ENCODE results near the gene NADK2. TPM values are rescaled to one million over a fixed set of nuclear protein-coding genes. Genes with fewer than 3 reads are reported as not detected.
"Not testable (repeated sequence)": the region's sequence is repeated elsewhere in the genome, so short reads cannot be mapped to it uniquely, and the experiment has no call there.

The NADK2 gene
- total RNA-seq, 2 donors from 2014 or later = 26.1 to 29.8 TPM

DNA sequence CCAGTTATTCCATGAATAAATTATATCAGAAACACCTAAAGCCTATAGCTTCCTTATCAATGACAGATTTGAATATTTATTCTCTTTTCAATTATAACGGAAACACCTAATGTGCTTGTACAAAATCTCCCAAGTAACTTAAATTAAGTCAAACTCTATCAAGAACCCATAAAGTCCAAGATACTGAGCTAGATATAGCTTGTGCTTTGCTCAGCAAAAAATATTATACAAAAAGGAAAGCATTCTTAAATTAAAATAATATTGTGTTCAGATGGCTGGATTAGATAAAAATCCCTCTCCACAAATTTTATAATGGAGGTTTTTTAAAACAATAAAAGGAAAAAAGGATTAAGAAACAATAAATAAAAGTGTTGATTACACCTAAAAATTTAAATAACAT, 23.7 kb downstream of the NADK2 start:
- DNase-seq = no peak
- ATAC-seq = no peak
- intact Hi-C loops (cut with DNase I, micrococcal nuclease) = no loop called here

DNA sequence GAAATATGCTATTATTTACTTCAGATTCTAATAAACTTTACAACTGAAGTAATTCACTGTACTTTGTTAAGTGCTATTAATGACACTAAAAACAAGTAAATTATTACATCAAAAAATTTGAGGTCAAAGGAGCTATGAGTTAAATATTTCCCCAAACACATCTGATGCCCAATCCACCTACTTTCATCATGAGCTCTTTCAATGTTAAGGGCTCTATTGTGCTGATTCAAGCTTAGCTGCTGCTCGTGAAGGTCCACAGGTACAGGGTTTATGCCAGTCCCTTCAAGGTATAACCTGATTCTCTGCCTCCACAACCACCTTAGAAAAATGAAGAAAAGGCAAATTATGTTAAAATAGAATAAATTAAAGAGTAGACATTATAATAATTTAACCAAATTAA, 24.2 kb downstream of the NADK2 start:
- DNase-seq = no peak
- ATAC-seq = no peak
- intact Hi-C loops (cut with DNase I, micrococcal nuclease) = no loop called here

DNA sequence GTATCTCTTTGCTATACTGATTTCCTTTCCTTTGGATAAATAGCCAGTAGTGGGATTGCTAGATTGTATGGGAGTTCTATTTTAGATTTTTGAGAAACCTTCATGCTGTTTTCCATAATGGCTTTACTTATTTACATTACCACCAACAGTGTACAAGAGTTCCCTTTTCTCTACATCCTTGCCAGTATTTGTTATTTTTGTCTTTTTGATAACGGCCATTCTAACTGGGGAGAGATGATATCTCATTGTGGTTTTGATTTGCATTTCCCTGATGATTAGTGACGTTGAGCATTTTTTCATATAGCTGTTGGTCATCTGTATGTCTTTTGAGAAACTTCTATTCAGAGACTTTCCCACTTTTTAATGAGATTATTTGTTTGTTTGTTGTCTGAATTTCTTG, 25.8 kb downstream of the NADK2 start:
- DNase-seq (no peak), ATAC-seq (no peak)
- intact Hi-C loops (cut with DNase I, micrococcal nuclease) = no loop called here

DNA sequence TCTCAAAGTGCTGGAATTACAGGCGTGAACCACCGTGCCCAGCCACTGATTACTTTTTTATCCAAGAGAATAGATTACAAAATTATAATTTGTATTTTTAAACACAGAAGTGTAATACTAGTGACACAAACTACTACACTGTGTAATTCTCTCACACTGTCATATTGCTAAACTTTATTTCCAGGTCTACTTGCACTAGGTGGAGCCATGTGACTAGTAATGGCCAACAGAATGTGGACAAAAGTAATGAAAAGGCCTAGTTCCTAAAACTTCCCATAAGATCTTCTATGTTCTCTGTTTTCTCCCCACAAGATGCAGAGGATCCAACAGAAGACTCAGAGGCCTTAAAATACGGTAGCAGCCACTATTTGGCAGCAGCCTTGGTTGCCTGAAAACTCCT, 27.3 kb downstream of the NADK2 start:
- intact Hi-C loops (cut with DNase I, micrococcal nuclease) = no loop called here
- no peak for DNase-seq
- ATAC-seq = no peak

DNA sequence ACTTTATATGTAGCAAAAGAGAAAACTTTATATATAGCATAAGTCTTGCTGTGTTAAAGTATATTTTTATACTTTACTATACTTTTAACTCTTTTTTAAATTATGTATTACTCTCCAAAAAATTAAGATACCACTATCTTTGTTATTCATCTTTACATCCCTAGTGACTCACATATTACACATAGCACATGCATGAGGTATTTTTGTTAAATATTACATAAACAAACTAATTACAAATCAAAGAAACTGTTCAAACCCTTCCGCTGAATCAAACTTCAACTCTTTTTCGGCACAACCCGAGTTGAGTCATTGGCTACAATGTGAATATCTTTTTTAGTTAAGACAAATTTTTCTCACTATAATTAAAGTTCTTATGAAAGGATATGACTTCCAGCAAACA, 32.1 kb downstream of the NADK2 start:
- intact Hi-C loops (cut with DNase I, micrococcal nuclease) = no loop called here
- no peak for ATAC-seq
- no peak for DNase-seq

DNA sequence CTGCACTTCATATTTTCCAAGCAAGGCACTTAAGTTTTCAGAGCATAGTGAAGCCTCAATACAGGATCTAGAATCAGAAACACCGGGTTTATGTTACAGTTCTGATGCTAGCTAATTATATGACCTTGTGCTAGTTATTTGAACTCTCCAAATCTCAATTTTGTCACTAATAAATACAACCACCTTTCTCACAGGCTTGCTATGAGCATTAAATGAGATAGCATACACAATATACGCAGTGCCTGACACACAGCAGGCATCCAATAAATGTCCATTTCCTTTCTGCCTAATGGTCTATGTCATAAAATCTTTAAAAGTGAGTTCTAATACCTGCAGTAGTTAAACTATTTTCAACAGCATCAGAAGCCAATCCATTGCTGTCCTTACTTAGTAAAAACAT, 32.9 kb downstream of the NADK2 start:
- DNase-seq = no peak
- no peak for ATAC-seq
- intact Hi-C loops (cut with DNase I, micrococcal nuclease) = no loop called here

DNA sequence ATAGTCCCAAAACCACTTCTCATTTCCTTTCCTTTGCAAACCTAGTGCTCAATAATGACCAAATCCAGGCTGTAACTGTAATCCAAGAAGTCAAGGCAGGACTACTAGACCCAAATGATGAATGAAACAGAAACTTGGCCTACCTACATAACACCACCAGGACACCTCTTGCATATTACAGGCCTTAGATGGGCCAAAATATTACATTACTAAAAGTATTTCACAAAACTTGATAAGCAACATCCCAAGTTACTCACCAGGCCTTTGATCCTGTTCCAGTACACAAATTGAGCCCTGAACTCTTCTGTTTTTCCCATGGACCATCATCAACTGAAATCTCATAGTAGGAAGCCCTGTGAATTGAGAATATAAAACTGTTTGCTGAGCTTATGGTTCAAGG, 34.8 kb downstream of the NADK2 start:
- intact Hi-C loops (cut with DNase I, micrococcal nuclease) = no loop called here
- DNase-seq (no peak), ATAC-seq (no peak)

DNA sequence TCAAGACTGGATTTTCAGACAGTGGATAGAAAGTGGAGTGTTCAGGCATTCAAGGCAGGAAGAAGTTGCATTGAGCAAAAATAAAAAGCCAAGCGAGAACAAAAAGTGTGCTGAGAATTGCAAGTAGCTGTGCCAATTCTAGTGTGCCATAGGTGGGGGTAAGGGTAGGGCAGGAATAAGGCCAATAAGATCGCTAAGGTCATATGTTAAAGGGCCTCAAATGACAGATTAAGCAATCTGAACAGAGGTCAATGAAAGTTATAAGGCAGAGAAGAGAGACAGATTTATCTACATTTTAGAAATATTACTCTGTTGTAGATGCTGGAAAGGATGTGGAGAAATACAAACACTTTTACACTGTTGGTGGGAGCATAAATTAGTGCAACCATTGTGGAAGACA, 36.4 kb downstream of the NADK2 start:
- no peak for ATAC-seq
- DNase-seq = no peak
- intact Hi-C loops (cut with DNase I, micrococcal nuclease) = no loop called here

DNA sequence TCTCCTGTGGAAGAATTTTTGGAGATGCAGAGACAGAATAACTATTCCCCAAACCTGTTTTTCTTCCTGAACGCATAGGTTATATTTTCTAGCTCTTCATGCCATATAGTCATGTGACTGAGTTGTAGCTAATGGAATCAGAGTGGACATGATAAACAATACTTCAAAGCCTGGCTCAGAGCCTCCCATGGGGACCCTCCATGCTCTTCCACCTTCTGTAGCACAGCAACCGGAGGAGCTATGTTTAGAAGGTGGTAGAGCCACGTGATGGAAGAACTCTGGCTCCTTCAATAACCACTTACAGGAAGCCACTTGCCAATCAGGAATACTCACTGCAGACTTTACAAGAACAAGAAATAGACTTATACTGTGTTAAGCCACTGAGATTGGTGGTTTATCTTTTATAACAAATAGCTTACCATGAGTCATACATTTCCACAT, 39.2 kb downstream of the NADK2 start:
- ATAC-seq (no peak), DNase-seq (no peak)
- intact Hi-C loops (cut with DNase I, micrococcal nuclease) = no loop called here

DNA sequence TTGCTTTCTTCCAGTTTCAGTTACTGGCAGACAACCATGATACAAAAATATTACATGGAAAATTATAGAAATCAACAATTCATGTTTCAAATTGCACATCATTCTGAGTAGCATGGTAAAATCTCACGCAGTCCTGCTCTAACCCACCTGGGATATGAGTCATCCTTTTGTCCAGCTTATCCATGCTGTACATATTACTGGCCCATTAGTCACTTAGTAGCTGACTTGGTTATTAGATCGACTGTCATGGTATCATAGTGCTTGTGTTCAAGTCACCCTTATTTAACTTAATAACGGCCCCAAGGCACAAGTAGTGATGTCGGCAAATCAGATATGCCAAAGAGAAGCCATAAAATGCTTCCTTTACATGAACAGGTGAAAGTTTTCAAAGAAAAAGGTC, 41.2 kb downstream of the NADK2 start:
- intact Hi-C loops (cut with DNase I, micrococcal nuclease) = no loop called here
- ATAC-seq = no peak
- DNase-seq = no peak

DNA sequence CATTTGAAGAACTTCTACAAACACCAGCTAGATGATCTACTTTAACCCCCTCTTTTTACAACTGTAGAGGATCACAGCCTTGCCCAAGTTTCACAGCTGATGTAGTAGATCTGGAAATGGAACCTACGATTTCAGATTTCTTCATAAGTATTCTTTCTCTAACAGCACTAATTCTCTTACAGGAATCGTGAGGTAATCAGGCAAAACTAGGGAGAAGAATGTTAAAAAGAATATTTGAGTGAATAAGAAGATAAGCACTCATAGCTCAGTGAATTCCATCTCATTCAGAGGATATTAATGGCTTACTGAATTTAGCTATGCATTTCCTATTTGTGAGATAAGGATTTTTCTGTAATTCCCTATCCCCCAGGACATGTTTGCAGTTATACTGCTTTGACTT, 42.1 kb downstream of the NADK2 start:
- intact Hi-C loops (cut with DNase I, micrococcal nuclease) = no loop called here
- ATAC-seq = no peak

DNA sequence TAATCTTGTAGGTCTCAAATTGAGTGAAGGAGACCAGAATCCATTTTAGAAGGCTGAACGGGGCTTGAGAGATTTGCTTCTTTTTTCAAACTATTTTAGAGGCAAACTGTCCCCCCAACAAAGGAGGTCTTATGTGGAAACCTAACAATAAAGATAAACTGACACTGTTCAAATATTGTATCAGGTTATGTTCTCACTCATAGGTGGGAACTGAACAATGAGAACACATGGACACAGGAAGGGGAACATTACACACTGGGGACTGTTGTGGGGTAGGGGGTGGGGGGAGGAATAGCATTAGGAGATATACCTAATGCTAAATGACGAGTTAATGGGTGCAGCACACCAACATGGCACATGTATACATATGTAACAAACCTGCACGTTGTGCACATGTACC, 42.9 kb downstream of the NADK2 start:
- intact Hi-C loops (cut with DNase I, micrococcal nuclease); ATAC-seq: not testable (repeated sequence)

More for the DNA sequence above, 42.1 kb downstream of the NADK2 start:
- DNase-seq = no peak

DNA sequence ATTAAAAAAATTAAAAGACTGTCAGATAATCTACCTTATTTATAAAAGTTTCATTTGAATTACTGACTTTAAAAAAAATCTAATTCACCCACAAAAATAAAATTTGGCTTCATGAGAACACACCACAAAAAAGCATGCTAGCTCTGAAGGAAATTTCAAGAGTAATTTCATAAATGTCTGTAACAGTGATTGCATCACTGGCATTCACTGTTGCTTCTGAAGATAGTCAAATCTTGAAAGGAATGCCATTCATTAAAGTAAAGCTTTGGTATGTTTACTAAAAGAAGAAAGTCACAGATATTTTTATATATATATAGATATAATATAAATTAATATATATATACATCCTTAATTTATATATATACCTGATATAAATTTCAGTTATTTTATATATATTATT, 43.4 kb downstream of the NADK2 start:
- ATAC-seq (no peak), DNase-seq (no peak)
- intact Hi-C loops (cut with DNase I, micrococcal nuclease) = no loop called here

More for the DNA sequence above, 42.9 kb downstream of the NADK2 start:
- not testable (repeated sequence) for DNase-seq

DNA sequence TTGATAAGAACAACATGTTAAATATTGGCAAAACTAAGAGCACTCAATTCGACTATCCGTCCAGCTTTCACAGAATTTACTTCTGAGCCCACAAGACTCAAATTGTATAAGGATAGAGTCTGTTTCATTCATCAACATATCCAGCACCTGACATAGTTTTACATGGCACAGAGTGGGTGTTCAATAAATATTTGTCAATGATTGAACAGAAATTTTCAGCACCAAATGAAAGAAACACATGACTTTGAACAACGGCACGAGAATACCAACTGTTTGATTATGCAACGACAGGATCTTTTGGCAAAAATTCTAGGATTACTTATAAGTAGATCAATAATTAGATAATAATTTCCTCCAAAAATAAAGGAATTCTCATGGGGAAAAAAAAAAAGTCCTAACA, 48.0 kb downstream of the NADK2 start:
- ATAC-seq (no peak), DNase-seq (no peak)
- intact Hi-C loops (cut with DNase I, micrococcal nuclease) = no loop called here

DNA sequence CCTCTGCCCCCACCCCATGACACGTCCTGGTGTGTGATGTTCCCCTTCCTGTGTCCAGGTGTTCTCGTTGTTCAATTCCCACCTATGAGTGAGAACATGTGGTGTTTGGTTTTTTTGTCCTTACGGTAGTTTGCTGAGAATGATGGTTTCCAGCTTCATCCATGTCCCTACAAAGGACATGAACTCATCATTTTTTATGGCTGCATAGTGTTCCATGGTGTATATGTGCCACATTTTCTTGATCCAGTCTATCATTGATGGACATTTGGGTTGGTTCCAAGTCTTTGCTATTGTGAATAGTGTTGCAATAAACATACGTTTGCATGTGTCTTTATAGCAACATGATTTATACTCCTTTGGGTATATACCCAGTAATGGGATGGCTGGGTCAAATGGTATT, 57.3 kb downstream of the NADK2 start:
- DNase-seq; intact Hi-C loops (cut with DNase I, micrococcal nuclease); ATAC-seq: not testable (repeated sequence)

DNA sequence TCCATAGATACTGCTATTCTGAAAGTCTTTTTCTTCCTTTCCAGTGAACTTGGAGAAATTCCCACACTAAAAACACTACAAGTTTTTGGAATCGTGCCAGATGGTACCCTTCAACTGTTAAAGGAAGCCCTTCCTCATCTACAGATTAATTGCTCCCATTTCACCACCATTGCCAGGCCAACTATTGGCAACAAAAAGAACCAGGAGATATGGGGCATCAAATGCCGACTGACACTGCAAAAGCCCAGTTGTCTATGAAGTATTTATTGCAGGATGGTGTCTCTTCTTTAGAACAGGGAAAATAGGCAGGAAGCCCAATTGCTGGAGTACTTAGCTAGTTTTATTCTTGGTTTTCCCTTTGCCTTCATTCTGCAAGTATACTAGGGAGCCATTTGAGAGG, 60.0 kb downstream of the NADK2 start:
- ATAC-seq (no peak), DNase-seq (no peak)
- intact Hi-C loops (cut with DNase I, micrococcal nuclease) = no loop called here

DNA sequence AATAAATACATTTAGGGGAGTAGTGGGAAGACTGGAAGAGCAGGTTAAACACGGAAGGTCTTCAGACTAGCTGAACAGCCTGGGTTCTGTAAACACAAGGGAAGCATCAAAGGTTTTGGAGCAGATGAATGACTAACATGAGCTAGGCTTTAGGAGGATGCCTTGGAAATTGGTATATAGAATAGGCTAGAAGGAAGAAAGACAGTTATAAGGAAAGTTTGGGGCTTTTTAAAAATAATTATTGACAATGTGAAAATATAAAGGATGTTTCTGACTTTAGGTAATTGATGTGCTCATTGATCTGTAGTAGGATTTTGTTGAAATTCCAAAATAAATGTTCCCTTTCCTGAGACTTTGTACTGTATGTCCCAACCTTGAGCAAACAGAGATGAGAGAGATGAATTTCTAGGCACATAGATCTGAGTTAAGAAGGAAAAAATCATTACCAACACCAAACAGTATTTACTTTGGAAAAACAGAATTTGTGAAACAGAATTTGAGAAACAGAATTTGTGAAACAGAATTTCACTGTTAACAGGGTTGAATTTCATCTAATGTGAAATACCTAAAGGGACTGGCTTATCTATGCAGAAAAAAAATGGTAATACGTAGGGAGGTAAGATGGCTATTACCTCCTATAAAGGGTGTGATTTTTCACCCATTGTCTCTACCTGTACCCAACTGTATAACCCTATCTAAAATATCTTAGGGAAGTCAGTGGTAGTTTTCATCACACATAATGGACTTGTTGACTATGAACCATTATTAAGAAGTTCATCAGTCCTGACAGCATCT, 61.0 kb downstream of the NADK2 start:
- ATAC-seq = peak; percentile 73
- intact Hi-C loops (cut with DNase I, micrococcal nuclease) = no loop called here
- no peak for DNase-seq

DNA sequence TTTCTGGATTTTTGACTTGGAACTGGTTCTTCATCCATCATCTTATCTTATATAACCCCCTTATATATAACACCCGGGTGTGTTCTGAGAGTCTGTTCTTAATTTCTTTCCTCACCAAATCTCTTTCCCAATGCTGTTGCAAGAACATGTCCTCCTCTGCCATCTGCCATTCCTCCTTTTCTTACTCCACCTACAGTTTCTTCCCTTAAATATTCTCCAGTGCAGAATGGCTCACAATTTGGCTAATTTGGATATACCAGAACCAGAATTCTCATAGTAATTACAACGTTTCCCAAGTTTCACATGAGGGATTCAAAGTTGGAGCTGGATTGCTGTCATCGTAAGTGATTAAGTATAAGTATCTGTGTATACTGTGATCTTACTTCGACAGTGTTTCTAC, 61.8 kb downstream of the NADK2 start:
- DNase-seq (no peak), ATAC-seq (no peak)
- intact Hi-C loops (cut with DNase I, micrococcal nuclease) = loop anchor here in 1 of 2 donors (5.0 kb wide), 1 partner anchor 122 kb away; the partner anchor contains the start of gene RANBP3L

DNA sequence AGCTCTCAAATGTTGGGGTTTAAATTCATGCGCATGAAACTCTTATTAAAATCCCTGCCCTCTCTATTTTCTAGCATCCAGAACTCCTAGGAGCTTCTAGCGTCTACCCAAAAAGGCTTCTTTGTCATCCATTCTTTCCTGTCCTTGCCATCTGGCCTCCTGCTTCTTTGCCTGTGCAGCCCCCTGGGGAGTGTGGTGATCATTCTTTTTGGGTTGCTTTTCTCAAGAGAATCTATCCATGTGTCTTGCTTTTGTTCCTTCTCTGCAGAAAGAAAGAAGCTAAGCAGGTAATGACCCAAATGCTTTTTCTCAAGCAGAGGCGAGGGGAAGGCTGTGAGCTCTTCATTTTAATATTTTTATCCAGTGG, 63.2 kb downstream of the NADK2 start:
- intact Hi-C loops (cut with DNase I, micrococcal nuclease) = loop anchor here in 1 of 2 donors (5.0 kb wide), 1 partner anchor 124 kb away; the partner anchor contains the start of gene RANBP3L
- ATAC-seq = no peak
- DNase-seq = no peak

DNA sequence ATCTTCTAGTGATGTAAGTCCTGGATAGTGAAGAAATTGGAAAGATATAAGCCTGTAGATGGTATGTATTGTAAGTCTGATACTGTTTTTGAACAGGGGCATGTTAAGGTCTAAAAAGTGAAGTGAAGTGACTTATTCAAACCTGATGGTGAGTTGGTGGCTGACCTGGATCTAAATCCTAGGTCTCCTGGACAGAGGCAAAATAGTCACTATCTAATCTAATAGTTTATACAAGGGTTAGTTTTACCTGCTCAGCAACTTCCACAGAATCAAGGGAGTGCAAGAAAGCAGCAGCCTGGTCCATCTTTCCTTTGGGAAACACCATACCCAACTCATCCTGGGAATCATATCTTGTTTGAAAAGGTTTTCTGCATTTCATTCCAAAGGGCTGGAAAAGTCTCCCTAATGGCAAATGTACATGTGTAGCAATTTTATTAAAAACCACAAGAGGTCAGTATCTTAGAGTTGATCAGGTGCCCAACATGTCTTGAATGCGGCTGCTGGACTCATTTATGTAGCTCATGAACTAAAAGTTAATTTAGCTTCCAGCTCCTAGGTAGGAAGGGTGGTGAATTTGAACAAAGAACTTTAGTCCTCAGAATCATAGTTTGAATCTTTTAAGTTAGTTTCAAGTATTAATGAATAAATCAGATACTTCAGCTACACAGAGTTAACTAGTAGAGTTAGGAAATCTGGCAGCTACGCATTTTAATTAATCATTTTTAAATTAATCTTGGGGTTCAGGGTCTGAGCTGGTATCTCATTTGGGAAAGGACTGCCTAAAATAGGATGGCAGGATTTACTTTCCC, 63.8 kb downstream of the NADK2 start:
- DNase-seq (no peak), ATAC-seq (peak; percentile 64)
- intact Hi-C loops (cut with DNase I, micrococcal nuclease) = loop anchor here in 1 of 2 donors (5.0 kb wide), 1 partner anchor 124 kb away; the partner anchor contains the start of gene RANBP3L

Data from left colon (tissue), 2 donors.